Astrocyte (in vitro differentiated cells and primary cell): ENCODE results near the gene PKMYT1.

Experiments used
- EZH2 ChIP-seq: IDR thresholded peaks from 2 replicates; pipeline ENCODE4 v1.6.1; 2012; ENCODE audit warnings: mild to moderate bottlenecking, low read length, inconsistent platforms; ENCODE audit not compliant: insufficient read depth
- TF ChIP-seq, protein P1 (sequence below): IDR thresholded peaks from 2 replicates; pipeline ENCODE4 v1.5.1; 2011; ENCODE audit warnings: low read depth, mild to moderate bottlenecking, inconsistent platforms, low read length, moderate library complexity; ENCODE audit not compliant: insufficient read depth

DNA sequence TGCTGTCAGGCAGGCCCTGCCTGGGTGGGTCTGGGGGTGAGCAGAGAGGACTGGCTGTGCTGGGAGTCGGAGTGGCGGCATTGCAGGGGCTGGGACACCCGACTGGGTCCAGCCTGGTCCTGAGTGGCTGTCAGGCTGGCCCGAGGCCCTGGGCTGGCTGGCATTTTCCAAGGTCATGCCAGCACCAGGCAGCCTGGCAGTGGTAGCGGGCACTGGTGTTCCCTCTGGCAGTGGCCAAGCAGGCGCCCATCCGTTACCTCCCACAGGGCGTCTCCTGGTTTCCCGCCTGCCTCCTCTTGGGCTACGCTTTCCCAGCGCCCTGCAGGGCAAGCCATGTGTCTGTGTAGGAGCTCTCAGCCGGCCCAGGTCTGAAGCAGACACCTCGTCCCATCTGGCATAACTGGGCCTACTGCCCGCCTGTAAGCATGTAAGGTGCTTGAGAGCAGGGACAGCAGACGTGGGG, 5.7 kb upstream of the PKMYT1 start:
- TF ChIP-seq, protein P1, sequence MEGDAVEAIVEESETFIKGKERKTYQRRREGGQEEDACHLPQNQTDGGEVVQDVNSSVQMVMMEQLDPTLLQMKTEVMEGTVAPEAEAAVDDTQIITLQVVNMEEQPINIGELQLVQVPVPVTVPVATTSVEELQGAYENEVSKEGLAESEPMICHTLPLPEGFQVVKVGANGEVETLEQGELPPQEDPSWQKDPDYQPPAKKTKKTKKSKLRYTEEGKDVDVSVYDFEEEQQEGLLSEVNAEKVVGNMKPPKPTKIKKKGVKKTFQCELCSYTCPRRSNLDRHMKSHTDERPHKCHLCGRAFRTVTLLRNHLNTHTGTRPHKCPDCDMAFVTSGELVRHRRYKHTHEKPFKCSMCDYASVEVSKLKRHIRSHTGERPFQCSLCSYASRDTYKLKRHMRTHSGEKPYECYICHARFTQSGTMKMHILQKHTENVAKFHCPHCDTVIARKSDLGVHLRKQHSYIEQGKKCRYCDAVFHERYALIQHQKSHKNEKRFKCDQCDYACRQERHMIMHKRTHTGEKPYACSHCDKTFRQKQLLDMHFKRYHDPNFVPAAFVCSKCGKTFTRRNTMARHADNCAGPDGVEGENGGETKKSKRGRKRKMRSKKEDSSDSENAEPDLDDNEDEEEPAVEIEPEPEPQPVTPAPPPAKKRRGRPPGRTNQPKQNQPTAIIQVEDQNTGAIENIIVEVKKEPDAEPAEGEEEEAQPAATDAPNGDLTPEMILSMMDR = no peak
- TF ChIP-seq EZH2 = no peak
